Measurements from ENCODE around the gene CEP83.

The CEP83 gene

DNA sequence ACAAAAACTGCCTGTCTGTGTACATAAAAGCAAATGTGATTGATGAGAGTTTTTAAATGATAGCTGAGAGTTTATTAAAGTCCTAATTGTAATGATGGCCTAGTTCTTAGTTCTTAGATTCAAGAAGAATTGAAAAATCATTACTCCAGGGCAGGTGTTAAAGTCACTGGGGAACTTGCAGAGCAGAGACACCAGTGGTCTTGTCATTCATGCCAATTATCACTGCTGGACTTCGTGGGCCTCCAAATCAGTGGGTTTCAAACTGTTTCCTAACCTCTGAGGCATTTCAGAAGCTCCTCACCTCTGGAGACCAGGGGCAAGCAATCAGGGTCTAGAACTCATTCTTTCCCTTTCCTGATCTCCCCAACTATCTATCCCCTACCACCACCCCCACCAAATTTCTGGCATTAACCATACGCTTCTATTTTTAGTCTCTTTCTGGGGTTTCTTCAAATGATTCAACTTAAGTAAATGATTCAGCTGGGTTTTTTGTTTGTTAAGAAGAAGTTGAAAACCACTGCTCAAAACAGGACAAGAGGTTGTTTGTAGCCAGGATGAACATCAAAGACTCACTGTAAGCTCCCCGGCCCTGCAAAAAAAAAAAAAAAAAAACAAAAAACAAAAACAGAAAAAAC lies 80.1 kb downstream of the CEP83 start:
- Mint-ChIP-seq H3K9me3 (peaks cover 21% of the 10 kb centered on the region), H3K36me3 (ENCODE audit: low read depth) (peaks cover 38% of the 10 kb centered on the region), H3K27ac (peak overlapping the region; percentile 18), H3K27me3 (ENCODE audit: low read depth) (no peaks in the 10 kb centered on the region), H3K4me3 (no peak overlapping the region), H3K4me1 (ENCODE audit: low read depth) (peaks cover 26% of the 10 kb centered on the region)

DNA sequence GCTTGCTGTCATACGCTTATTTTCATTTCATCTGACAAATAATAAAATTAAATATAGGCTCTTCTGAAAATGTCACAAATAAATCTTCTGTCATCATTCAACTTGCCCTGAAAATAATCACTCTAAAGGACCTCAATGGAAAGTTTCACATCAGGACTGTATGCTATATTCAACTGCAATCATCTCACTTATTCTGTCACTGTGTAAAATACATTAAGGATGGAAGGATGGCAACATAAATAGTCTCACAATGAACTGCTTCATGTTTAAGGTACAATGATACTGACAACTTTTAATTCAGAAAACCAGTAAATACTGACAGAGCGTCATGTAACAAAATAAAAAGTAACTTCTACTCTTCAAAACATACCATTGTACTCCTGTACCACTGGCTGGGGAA lies 82.1 kb downstream of the CEP83 start:
- H3K9me3 Mint-ChIP-seq = peaks cover under 1% of the 10 kb centered on the region
- H3K27ac Mint-ChIP-seq = no peak overlapping the region
- H3K4me3 Mint-ChIP-seq = no peak overlapping the region
- peaks cover 30% of the 10 kb centered on the region for H3K36me3 Mint-ChIP-seq (ENCODE audit: low read depth)
- no peaks in the 10 kb centered on the region for H3K27me3 Mint-ChIP-seq (ENCODE audit: low read depth)
- peaks cover 34% of the 10 kb centered on the region for H3K4me1 Mint-ChIP-seq (ENCODE audit: low read depth)

DNA sequence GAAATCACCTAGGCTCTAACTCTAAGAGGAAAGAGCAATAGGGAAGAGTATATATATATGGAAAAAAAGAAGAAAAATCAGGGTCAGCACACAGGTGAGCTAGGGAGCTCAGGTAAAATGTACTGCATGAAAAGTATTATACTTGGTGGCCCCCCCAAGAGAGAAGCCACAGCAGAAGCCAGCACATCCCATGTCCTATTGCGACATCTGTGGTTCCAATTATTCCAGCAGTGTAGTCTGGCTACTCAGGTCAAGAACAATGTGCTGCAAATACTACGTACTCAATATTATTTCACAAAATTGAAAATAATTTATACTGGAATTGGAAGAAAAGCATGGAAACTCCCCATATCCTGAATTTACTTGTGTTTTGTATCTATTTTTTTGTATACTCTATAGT lies 85.5 kb downstream of the CEP83 start:
- Mint-ChIP-seq H3K9me3 (no peaks in the 10 kb centered on the region), H3K27ac (no peak overlapping the region), H3K4me1 (ENCODE audit: low read depth) (peaks cover 18% of the 10 kb centered on the region), H3K27me3 (ENCODE audit: low read depth) (no peaks in the 10 kb centered on the region), H3K36me3 (ENCODE audit: low read depth) (peaks cover 24% of the 10 kb centered on the region), H3K4me3 (no peak overlapping the region)

DNA sequence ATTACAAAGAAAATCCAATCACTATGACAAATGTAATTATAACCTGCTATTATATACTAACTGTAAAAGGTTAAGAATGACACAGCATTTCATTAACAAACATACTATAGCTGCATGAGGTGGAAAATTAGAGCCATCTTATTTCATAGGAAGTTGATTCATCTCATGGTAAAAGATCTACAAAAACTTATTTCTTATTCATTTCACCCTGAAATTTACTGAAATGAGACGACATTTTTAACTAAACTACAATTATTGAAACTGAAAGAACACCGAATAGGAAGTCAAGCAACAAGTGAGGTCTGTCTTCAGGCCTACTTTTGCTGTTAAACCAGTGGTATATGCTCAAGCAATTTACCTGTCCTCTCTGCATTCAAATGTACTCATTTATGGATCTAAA lies 87.2 kb downstream of the CEP83 start:
- H3K36me3 Mint-ChIP-seq (ENCODE audit: low read depth) = peaks cover 21% of the 10 kb centered on the region
- H3K4me1 Mint-ChIP-seq (ENCODE audit: low read depth) = peaks cover 19% of the 10 kb centered on the region
- H3K27me3 Mint-ChIP-seq (ENCODE audit: low read depth) = no peaks in the 10 kb centered on the region
- peak overlapping the region; percentile 75 for H3K27ac Mint-ChIP-seq
- no peaks in the 10 kb centered on the region for H3K9me3 Mint-ChIP-seq
- H3K4me3 Mint-ChIP-seq = no peak overlapping the region

DNA sequence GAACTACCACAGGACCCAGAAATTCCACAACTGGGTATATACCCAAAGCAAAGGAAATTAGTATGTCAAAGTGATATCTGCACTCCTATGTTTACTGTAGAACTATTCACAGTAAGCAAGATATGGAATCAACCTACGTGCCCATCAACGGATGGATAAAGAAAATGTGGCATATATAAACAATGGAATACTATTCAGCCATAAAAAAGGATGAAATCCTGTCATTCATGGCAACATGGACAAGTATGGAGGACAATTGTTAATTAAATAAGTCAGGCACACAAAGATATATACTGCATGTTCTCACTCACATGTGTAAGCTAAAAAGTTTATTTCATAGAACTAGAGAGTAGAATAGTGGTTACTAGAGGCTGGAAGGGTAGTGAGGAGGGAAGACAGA lies 97.0 kb downstream of the CEP83 start:
- Mint-ChIP-seq H3K27ac (no peak overlapping the region), H3K4me1 (ENCODE audit: low read depth) (peaks cover under 1% of the 10 kb centered on the region), H3K4me3 (no peak overlapping the region), H3K36me3 (ENCODE audit: low read depth) (peaks cover 46% of the 10 kb centered on the region), H3K9me3 (peaks cover 50% of the 10 kb centered on the region), H3K27me3 (ENCODE audit: low read depth) (no peaks in the 10 kb centered on the region)

DNA sequence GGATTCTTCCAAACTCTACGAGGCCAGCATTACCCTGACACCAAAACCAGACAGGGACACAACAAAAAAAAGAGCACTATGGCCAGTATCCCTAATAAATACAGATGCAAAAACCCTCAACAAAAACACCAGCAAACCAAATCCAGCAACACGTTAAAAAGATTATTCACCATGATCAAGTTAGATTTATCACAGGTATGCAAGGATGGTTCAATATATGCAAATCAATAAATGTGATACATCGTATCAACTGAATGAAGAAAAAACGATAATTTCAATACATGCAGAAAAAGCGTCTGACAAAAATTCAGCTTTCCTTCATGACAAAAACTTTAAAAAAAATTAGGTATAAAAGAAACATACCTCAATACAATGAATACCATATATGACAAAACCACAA lies 99.9 kb downstream of the CEP83 start:
- H3K4me1 Mint-ChIP-seq (ENCODE audit: low read depth) = no peaks in the 10 kb centered on the region
- H3K9me3 Mint-ChIP-seq = peaks cover 68% of the 10 kb centered on the region
- H3K4me3 Mint-ChIP-seq = no peak overlapping the region
- H3K27me3 Mint-ChIP-seq (ENCODE audit: low read depth) = no peaks in the 10 kb centered on the region
- no peak overlapping the region for H3K27ac Mint-ChIP-seq
- peaks cover 53% of the 10 kb centered on the region for H3K36me3 Mint-ChIP-seq (ENCODE audit: low read depth)

DNA sequence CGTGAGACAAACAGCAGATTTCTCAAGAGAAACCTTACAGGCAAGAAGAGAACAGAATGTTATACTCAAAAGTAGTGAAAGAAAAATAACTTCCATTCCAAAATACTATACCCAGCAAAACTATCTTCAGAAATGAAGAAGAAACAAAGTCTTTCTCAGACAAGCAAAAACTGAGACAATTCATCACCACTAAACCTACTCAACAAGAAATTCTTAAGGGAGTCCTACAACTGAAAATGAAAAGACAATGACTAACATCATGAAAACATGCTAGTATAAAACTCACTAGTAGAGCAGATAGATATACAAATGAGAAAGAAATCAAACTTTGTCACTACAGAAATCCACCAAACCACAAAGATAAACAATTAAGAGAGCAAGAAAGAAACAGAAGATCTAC lies 106.5 kb downstream of the CEP83 start:
- Mint-ChIP-seq H3K4me3 (no peak overlapping the region), H3K4me1 (ENCODE audit: low read depth) (peaks cover 2% of the 10 kb centered on the region), H3K9me3 (peaks cover 80% of the 10 kb centered on the region), H3K27me3 (ENCODE audit: low read depth) (no peaks in the 10 kb centered on the region), H3K36me3 (ENCODE audit: low read depth) (peaks cover 63% of the 10 kb centered on the region), H3K27ac (no peak overlapping the region)

DNA sequence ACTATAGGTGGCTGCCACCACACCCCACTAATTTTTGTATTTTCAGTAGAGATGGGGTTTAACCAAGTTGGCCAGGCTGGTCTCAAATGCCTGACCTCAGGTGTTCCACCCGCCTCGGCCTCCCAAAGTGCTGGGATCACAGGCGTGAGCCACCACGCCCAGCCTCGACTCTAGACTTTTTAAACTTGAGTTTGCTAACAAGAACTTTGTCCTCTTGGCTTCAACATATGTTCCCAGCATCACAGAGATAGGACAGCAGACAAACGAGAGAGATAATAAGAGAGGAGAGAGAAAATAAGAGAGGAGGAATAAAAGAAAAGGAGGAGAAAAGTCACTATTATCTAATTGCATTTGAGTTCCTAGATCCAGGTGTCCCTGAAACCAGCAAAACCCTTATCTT lies 119.1 kb downstream of the CEP83 start:
- no peaks in the 10 kb centered on the region for H3K27me3 Mint-ChIP-seq (ENCODE audit: low read depth)
- peaks cover 25% of the 10 kb centered on the region for H3K36me3 Mint-ChIP-seq (ENCODE audit: low read depth)
- H3K4me1 Mint-ChIP-seq (ENCODE audit: low read depth) = no peaks in the 10 kb centered on the region
- H3K27ac Mint-ChIP-seq = no peak overlapping the region
- H3K4me3 Mint-ChIP-seq = no peak overlapping the region
- peaks cover 7% of the 10 kb centered on the region for H3K9me3 Mint-ChIP-seq

DNA sequence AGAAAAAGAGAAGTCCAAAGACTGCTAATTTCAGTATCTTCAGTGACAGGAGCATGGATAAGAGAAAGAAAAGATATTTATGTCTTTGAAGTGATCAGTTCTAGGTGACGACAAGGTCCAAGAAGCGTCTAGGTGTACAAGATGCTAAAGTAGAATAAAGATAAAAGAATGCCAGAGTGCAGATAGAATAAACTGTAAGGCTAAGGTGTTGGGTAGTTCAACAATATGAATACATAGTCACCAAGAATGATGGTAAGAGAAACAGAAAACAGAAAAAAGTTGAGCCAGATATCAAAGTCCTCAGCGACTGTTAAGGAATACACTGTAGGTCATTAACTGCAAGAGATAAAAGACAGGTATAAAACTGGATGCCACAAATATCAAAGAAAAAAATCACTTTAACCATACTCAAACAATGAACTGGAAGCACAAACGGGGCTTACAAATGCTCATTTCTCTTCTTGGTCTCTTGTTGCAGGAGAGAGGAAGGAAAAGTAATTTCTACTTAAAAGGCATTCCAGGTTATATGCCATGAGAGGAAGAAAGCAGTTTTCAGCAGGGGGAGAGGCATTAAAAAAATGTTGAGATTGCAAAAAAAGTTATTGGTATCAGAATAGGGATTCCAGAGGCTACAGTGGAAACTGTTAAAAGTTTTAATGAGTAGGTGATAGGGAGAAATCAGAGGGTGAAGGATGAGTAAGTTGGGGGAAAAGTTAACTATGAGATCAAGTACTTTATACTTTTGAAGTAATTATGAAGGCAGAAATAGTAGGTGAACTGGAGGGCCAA lies 121.5 kb downstream of the CEP83 start:
- no peak overlapping the region for H3K4me3 Mint-ChIP-seq
- no peak overlapping the region for H3K27ac Mint-ChIP-seq
- no peaks in the 10 kb centered on the region for H3K27me3 Mint-ChIP-seq (ENCODE audit: low read depth)
- peaks cover 1% of the 10 kb centered on the region for H3K4me1 Mint-ChIP-seq (ENCODE audit: low read depth)
- peaks cover 24% of the 10 kb centered on the region for H3K36me3 Mint-ChIP-seq (ENCODE audit: low read depth)
- H3K9me3 Mint-ChIP-seq = peaks cover 3% of the 10 kb centered on the region

DNA sequence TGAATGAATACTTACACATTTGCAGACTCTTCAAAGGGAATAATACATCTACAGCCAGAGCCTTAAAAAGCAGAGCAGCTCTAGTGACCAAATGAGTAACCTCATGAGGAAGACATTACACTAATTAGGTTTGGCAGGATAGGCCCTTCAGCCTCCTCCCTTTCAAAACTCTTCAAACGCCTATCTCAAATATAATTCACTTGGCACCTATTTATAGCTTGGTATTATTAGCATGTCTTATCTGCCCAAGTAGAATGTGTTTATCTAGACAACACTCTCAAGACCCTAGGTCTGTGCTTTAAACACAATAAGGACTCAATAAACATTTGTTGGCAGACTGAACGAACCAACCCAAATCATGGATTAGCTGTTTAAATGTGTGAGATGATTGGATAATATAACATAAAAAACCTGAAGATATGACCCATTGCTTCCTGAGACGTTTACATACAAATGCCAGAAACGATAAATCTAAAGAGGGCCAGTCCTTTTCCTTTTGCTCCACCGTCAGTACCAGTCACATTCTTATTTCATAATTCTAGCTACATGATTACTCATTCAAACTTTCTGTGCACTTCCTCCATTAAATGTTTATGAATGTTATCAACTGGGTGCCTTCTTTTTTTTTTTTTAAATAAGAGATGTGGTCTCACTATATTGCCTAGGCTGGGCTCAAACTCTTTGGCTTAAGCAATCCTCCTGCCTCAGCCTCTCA lies 123.3 kb downstream of the CEP83 start:
- H3K4me1 Mint-ChIP-seq (ENCODE audit: low read depth) = peaks cover 1% of the 10 kb centered on the region
- H3K4me3 Mint-ChIP-seq = no peak overlapping the region
- H3K9me3 Mint-ChIP-seq = peaks cover 3% of the 10 kb centered on the region
- H3K36me3 Mint-ChIP-seq (ENCODE audit: low read depth) = peaks cover 22% of the 10 kb centered on the region
- H3K27me3 Mint-ChIP-seq (ENCODE audit: low read depth) = no peaks in the 10 kb centered on the region
- no peak overlapping the region for H3K27ac Mint-ChIP-seq

DNA sequence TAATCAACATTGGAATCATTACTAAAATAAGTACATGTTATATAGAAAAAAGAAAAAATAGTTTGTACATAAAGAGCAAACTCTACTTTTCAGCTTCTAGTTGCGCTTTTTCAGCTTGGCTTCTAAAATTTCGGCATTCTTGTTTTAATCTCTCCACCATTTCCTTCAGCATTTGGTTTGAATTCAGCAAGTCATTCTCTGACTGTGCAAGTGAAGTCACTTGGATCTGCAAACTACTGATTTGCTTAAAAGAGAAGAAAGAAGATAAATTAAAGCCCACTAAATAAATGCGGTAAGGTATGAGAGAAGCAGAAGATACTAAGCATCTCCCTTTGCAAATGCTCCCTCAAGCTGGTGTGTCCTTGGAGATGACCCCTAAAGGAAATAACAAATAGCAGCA lies 126.3 kb downstream of the CEP83 start:
- no peak overlapping the region for H3K27ac Mint-ChIP-seq
- H3K4me1 Mint-ChIP-seq (ENCODE audit: low read depth) = peaks cover 4% of the 10 kb centered on the region
- H3K4me3 Mint-ChIP-seq = no peak overlapping the region
- H3K27me3 Mint-ChIP-seq (ENCODE audit: low read depth) = no peaks in the 10 kb centered on the region
- peaks cover 28% of the 10 kb centered on the region for H3K36me3 Mint-ChIP-seq (ENCODE audit: low read depth)
- H3K9me3 Mint-ChIP-seq = peaks cover 3% of the 10 kb centered on the region

DNA sequence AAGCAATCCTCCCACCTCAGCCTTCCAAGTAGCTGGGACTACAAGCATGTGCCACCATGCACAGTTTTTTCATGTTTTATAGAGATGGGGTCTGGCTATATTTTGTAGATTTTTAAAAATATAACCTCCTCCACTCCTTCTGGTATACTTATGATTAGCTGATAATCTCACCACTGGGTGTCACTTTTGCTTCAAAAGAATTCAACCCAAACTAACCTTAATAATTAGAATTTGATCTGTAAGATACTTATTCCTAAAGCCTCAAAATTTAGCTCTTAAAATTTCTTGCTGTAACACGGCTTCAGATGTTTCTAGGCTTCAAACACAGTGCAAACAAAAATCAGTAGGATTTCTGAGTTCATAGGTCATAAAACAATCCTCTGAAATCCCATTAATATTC lies 130.3 kb downstream of the CEP83 start:
- Mint-ChIP-seq H3K27me3 (ENCODE audit: low read depth) (no peaks in the 10 kb centered on the region), H3K9me3 (no peaks in the 10 kb centered on the region), H3K4me3 (no peak overlapping the region), H3K36me3 (ENCODE audit: low read depth) (peaks cover 44% of the 10 kb centered on the region), H3K4me1 (ENCODE audit: low read depth) (peaks cover 18% of the 10 kb centered on the region), H3K27ac (no peak overlapping the region)

DNA sequence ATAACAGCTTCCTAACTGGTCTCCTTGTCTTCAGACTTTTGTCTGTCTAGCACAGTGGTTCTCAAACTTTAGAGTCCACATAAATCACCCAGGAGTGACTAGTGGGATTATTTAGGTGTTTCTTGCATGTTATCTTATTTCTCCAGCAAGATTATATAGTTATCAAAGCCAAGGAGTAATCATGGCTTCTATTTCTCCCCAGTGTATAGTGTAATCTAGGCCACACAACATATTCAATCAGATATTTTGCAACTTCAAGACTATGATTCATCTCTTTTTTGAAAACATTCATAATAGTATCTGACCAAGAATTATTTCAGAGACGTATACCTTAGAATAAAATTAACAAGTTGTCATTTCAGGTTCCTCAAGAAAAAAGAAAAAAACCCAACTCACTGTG lies 131.9 kb downstream of the CEP83 start:
- no peak overlapping the region for H3K4me3 Mint-ChIP-seq
- peaks cover 6% of the 10 kb centered on the region for H3K9me3 Mint-ChIP-seq
- H3K4me1 Mint-ChIP-seq (ENCODE audit: low read depth) = peaks cover 16% of the 10 kb centered on the region
- peaks cover 49% of the 10 kb centered on the region for H3K36me3 Mint-ChIP-seq (ENCODE audit: low read depth)
- no peak overlapping the region for H3K27ac Mint-ChIP-seq
- H3K27me3 Mint-ChIP-seq (ENCODE audit: low read depth) = no peaks in the 10 kb centered on the region

DNA sequence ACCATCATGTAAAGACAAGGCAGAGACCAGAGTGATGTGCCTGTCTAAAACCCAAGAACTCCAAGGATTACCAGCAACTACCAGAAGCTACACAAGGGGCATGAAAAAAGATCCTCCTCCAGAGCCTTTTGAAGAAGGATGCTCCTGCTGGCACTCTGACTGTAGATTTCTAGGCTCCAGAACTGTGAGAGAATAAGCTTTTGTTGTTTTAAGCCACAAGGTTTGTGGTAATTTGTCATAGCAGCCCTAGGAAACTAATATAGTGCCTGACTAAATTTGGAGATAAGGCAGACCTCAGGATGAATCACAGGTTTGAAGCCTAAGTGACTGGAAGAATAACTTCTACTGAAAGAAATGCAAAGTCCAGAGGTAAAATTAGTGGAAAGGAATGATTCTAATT lies 132.9 kb downstream of the CEP83 start:
- Mint-ChIP-seq H3K4me1 (ENCODE audit: low read depth) (peaks cover 16% of the 10 kb centered on the region), H3K9me3 (peaks cover 6% of the 10 kb centered on the region), H3K27ac (no peak overlapping the region), H3K4me3 (no peak overlapping the region), H3K27me3 (ENCODE audit: low read depth) (no peaks in the 10 kb centered on the region), H3K36me3 (ENCODE audit: low read depth) (peaks cover 52% of the 10 kb centered on the region)

DNA sequence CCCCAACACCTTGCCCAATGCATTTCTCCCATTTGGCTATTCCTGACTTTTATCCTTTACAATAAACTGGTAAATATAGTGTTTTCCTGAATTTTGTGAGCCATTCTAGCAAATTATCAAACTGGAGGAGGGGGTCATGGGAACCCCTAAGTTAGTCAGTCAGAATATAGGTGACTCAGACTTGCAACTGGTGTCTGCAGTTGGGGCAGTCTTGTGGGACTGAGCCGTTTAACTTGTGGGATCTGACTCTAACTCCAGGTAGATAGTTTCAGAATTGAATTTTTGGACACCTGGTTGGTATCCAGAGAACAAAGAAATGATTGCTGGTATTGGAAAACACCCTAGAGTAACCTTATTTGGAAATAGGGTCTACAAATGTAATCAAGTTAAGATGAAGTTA lies 133.4 kb downstream of the CEP83 start:
- Mint-ChIP-seq H3K27ac (no peak overlapping the region), H3K4me1 (ENCODE audit: low read depth) (peaks cover 16% of the 10 kb centered on the region), H3K27me3 (ENCODE audit: low read depth) (no peaks in the 10 kb centered on the region), H3K36me3 (ENCODE audit: low read depth) (peaks cover 53% of the 10 kb centered on the region), H3K9me3 (peaks cover 11% of the 10 kb centered on the region), H3K4me3 (no peak overlapping the region)
